H1 (cell line): ENCODE measurements around the gene FAM149B1.

Experiments used
- BACH1 ChIP-seq: IDR thresholded peaks from 2 replicates; pipeline ENCODE4 v1.6.1; 2012; ENCODE audit warnings: low read length, improper control_type of control experiment
- EP300 ChIP-seq, 2 experiments: IDR thresholded peaks; 1 replicate in 1 of 2; 2 replicates in 1 of 2; pipeline ENCODE4 v1.6.1; 2011 to 2012; ENCODE audit warnings: low read depth in 2 of 2, low read length in 2 of 2, mild to moderate bottlenecking in 2 of 2, borderline replicate concordance in 1 of 2, inconsistent platforms in 1 of 2, moderate library complexity in 1 of 2
- EZH2 ChIP-seq: fragments of 200-600 bp; sonication (generic); IDR thresholded peaks from 2 replicates; pipeline ENCODE4 v1.7.1; 2012; ENCODE audit warnings: low read depth, mild to moderate bottlenecking, moderate library complexity, low read length, inconsistent platforms; ENCODE audit not compliant: severe bottlenecking
- GABPA ChIP-seq: IDR thresholded peaks from 2 replicates; pipeline ENCODE4 v1.6.1; 2011; ENCODE audit warnings: mild to moderate bottlenecking, low read length, moderate library complexity, borderline replicate concordance; ENCODE audit not compliant: insufficient read depth
- KDM1A ChIP-seq: fragments of 200-600, 300-600 bp; sonication (generic); IDR thresholded peaks from 2 replicates; pipeline ENCODE4 v1.7.1; 2016; ENCODE audit warnings: mild to moderate bottlenecking, low read length, borderline replicate concordance
- MAFK ChIP-seq: IDR thresholded peaks from 2 replicates; pipeline ENCODE4 v1.6.1; 2012; ENCODE audit warnings: low read depth, mild to moderate bottlenecking, improper control_type of control experiment, low read length
- MAX ChIP-seq: IDR thresholded peaks from 2 replicates; pipeline ENCODE4 v1.6.1; 2012; ENCODE audit warnings: inconsistent platforms
- POLR2A ChIP-seq, 2 experiments: IDR thresholded peaks; 1 replicate in 1 of 2; 2 replicates in 1 of 2; pipeline ENCODE4 v1.6.1; 2011; ENCODE audit warnings: low read depth in 2 of 2, low read length in 2 of 2, mild to moderate bottlenecking in 2 of 2; ENCODE audit errors: control extremely low read depth in 1 of 2
- POLR2AphosphoS5 ChIP-seq: IDR thresholded peaks from 2 replicates; pipeline ENCODE4 v1.6.1; 2011; ENCODE audit warnings: low read depth, low read length
- POU5F1 ChIP-seq: IDR thresholded peaks from 2 replicates; pipeline ENCODE4 v1.6.1; 2011; ENCODE audit warnings: low read depth, mild to moderate bottlenecking, low read length, moderate library complexity
- SP1 ChIP-seq: IDR thresholded peaks from 2 replicates; pipeline ENCODE4 v1.6.1; 2011; ENCODE audit warnings: low read depth, low read length
- TEAD4 ChIP-seq: IDR thresholded peaks from 2 replicates; pipeline ENCODE4 v1.6.1; 2012; ENCODE audit warnings: low read depth, low read length, inconsistent platforms, mixed read lengths
- YY1 ChIP-seq: IDR thresholded peaks from 2 replicates; pipeline ENCODE4 v1.6.1; 2011; ENCODE audit warnings: low read depth, mild to moderate bottlenecking, low read length
- TF ChIP-seq, protein P1 (sequence below), 3 experiments: IDR thresholded peaks; 1 replicate in 2 of 3; 2 replicates in 1 of 3; pipeline versions ENCODE4 v1.5.1 to v1.6.1; 2011; ENCODE audit warnings: low read length in 3 of 3, mild to moderate bottlenecking in 3 of 3, inconsistent platforms in 2 of 3, low read depth in 1 of 3, moderate library complexity in 1 of 3; ENCODE audit not compliant: insufficient read depth in 1 of 3; ENCODE audit errors: control extremely low read depth in 1 of 3

DNA sequence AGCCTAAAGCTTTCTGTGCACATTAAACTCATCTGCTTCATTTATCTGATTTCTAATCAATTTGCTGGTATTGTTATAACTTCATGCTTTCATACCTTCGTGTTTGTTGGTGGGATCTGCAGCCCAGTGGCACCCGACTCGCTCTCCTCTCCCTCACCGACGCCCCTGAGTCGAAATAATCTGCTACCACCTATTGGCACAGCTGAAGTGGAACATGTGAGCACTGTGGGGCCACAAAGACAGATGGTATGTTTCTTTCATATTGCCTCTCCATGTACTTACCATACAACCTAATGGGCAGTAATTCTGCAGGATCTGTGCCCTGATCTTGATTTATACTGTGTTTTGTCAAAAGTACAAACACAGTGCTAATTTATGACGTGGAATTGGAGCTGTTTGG is 66.8 kb downstream of the FAM149B1 start:
- TF ChIP-seq MAX (no peak), EZH2 (no peak), BACH1 (no peak), POLR2A (IDR thresholded peaks at IDR 0.05; ENCODE audit: control extremely low read depth in 1 of 2, low read depth in 2 of 2, low read length in 2 of 2) (no peak), POU5F1 (no peak), EP300 (IDR thresholded peaks at IDR 0.05; ENCODE audit: borderline replicate concordance in 1 of 2, low read depth in 2 of 2, low read length in 2 of 2) (no peak), YY1 (no peak), MAFK (no peak), KDM1A (no peak), GABPA (no peak), SP1 (no peak), TEAD4 (no peak), POLR2AphosphoS5 (no peak)
- TF ChIP-seq, protein P1, sequence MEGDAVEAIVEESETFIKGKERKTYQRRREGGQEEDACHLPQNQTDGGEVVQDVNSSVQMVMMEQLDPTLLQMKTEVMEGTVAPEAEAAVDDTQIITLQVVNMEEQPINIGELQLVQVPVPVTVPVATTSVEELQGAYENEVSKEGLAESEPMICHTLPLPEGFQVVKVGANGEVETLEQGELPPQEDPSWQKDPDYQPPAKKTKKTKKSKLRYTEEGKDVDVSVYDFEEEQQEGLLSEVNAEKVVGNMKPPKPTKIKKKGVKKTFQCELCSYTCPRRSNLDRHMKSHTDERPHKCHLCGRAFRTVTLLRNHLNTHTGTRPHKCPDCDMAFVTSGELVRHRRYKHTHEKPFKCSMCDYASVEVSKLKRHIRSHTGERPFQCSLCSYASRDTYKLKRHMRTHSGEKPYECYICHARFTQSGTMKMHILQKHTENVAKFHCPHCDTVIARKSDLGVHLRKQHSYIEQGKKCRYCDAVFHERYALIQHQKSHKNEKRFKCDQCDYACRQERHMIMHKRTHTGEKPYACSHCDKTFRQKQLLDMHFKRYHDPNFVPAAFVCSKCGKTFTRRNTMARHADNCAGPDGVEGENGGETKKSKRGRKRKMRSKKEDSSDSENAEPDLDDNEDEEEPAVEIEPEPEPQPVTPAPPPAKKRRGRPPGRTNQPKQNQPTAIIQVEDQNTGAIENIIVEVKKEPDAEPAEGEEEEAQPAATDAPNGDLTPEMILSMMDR (IDR thresholded peaks at IDR 0.05; ENCODE audit: control extremely low read depth in 1 of 3, insufficient read depth in 1 of 3, low read depth in 1 of 3, low read length in 3 of 3), result no peak
